IMR-90 (cell line): ENCODE measurements around the gene VPS25. TPM values are rescaled to one million over a fixed set of nuclear protein-coding genes. Genes with fewer than 3 reads are reported as not detected.
A peak's percentile ranks its signal among the peaks of the same experiment; 100 is the strongest.

Experiments used
- ATAC-seq: fragments of 200-7000 bp; cut with Tn5 transposase; 2 replicates; pipeline ENCODE4 v1.9.1; 2020; ENCODE audit warnings: low read depth, mild to moderate bottlenecking, moderate library complexity
- BruUV-seq: library from RNA; stranded (reverse); fragments of 400-500 nt; replicated peaks from 2 replicates; lab custom pipeline; 2021; lab: Mats Ljungman, UMichigan
- CTCF ChIA-PET: fragments of 300-600 bp; formaldehyde crosslinking; extraction: SDS; loops from one replicate; lab custom pipeline; 2021; ENCODE audit warnings: antibody characterized with exemption; lab: Yijun Ruan, JAX
- POLR2A ChIA-PET: fragments of 300-600 bp; sonication (Branson Sonifier 250); formaldehyde crosslinking; loops from one replicate; lab custom pipeline; 2022; ENCODE audit warnings: antibody characterized with exemption; ENCODE audit not compliant: unreplicated experiment; lab: Charles Lee
- DNase-seq: peaks from one replicate; pipeline ENCODE4 v3.0.0; 2013
- H2AFZ ChIP-seq: replicated peaks from 2 replicates; pipeline ENCODE3; 2013; ENCODE audit warnings: low read length, mild to moderate bottlenecking; ENCODE audit not compliant: poor library complexity
- H2AK5ac ChIP-seq: 2 replicates; pipeline ENCODE4 v1.6.1; 2013; ENCODE audit warnings: low read depth, low read length, inconsistent platforms
- H2AK9ac ChIP-seq: replicated peaks from 2 replicates; pipeline ENCODE3; 2013; ENCODE audit warnings: mild to moderate bottlenecking, low read depth, low read length, moderate library complexity; ENCODE audit not compliant: poor library complexity
- H2BK120ac ChIP-seq: 2 replicates; pipeline ENCODE4 v1.6.1; 2013; ENCODE audit warnings: low read depth, low read length, inconsistent platforms
- H2BK15ac ChIP-seq: 3 replicates; pipeline ENCODE4 v1.6.1; 2013; ENCODE audit warnings: low read depth, low read length, inconsistent platforms
- H2BK20ac ChIP-seq: 2 replicates; pipeline ENCODE4 v1.6.1; 2013; ENCODE audit warnings: low read depth, mild to moderate bottlenecking, inconsistent platforms, low read length, moderate library complexity
- H2BK5ac ChIP-seq: 2 replicates; pipeline ENCODE4 v1.6.1; 2013; ENCODE audit warnings: mild to moderate bottlenecking, low read depth, low read length, inconsistent platforms; ENCODE audit not compliant: poor library complexity, severe bottlenecking
- H3K14ac ChIP-seq: replicated peaks from 2 replicates; pipeline ENCODE4 v1.6.1; 2013; ENCODE audit warnings: low read depth, low read length, inconsistent platforms
- H3K18ac ChIP-seq: 2 replicates; pipeline ENCODE4 v1.6.1; 2013; ENCODE audit warnings: low read depth, low read length, control low read depth
- H3K23ac ChIP-seq: 2 replicates; pipeline ENCODE4 v1.6.1; 2013; ENCODE audit warnings: low read depth, low read length, inconsistent platforms
- H3K27ac ChIP-seq: 2 replicates; pipeline ENCODE4 v1.5.1; 2013; ENCODE audit warnings: mild to moderate bottlenecking, control low read depth, low read length; ENCODE audit not compliant: insufficient read depth
- H3K27me3 ChIP-seq: 2 replicates; pipeline ENCODE4 v1.6.1; 2013; ENCODE audit warnings: low read length; ENCODE audit not compliant: control insufficient read depth, insufficient read depth
- H3K36me3 ChIP-seq: 2 replicates; pipeline ENCODE4 v1.6.1; 2013; ENCODE audit warnings: low read length, mixed read lengths; ENCODE audit not compliant: control insufficient read depth, insufficient read depth
- H3K4ac ChIP-seq: 2 replicates; pipeline ENCODE4 v1.6.1; 2013; ENCODE audit warnings: low read depth, low read length, inconsistent platforms
- H3K4me1 ChIP-seq: 2 replicates; pipeline ENCODE4 v1.6.1; 2013; ENCODE audit warnings: low read length, mixed read lengths; ENCODE audit not compliant: control insufficient read depth, insufficient read depth
- H3K4me2 ChIP-seq: 2 replicates; pipeline ENCODE4 v1.6.1; 2013; ENCODE audit warnings: low read depth, mild to moderate bottlenecking, control low read depth, low read length, moderate library complexity
- H3K4me3 ChIP-seq: 2 replicates; pipeline ENCODE4 v1.5.1; 2013; ENCODE audit warnings: low read depth, mild to moderate bottlenecking, control low read depth, low read length, moderate library complexity; ENCODE audit not compliant: insufficient read depth
- H3K56ac ChIP-seq: 2 replicates; pipeline ENCODE4 v1.6.1; 2013; ENCODE audit warnings: low read length, inconsistent platforms; ENCODE audit not compliant: insufficient read depth; ENCODE audit errors: extremely low read depth
- H3K79me1 ChIP-seq, 2 experiments: 2 replicates each; pipeline ENCODE4 v1.6.1; 2013; ENCODE audit warnings: low read length in 2 of 2, inconsistent platforms in 1 of 2, low read depth in 1 of 2
- H3K9ac ChIP-seq: 2 replicates; pipeline ENCODE4 v1.6.1; 2013; ENCODE audit warnings: low read depth, low read length, control low read depth
- H3K9me1 ChIP-seq: 2 replicates; pipeline ENCODE4 v1.6.1; 2013; ENCODE audit warnings: low read length, inconsistent platforms; ENCODE audit not compliant: insufficient read depth
- H3K9me3 ChIP-seq: 2 replicates; pipeline ENCODE4 v1.6.1; 2013; ENCODE audit warnings: low read length; ENCODE audit not compliant: control insufficient read depth, insufficient read depth
- H4K20me1 ChIP-seq: 2 replicates; pipeline ENCODE4 v1.6.1; 2013; ENCODE audit warnings: low read length, inconsistent platforms; ENCODE audit not compliant: insufficient read depth
- H4K5ac ChIP-seq: 2 replicates; pipeline ENCODE4 v1.6.1; 2013; ENCODE audit warnings: mild to moderate bottlenecking, low read depth, low read length, control low read depth
- H4K8ac ChIP-seq, 2 experiments: 2 replicates each; pipeline ENCODE4 v1.6.1; 2013; ENCODE audit warnings: low read depth in 2 of 2, low read length in 2 of 2, control low read depth in 1 of 2, inconsistent platforms in 1 of 2
- H4K91ac ChIP-seq: 2 replicates; pipeline ENCODE4 v1.6.1; 2013; ENCODE audit warnings: low read depth, low read length, inconsistent platforms; ENCODE audit not compliant: insufficient read depth
- BHLHE40 ChIP-seq: fragments of 150-350 bp; IDR thresholded peaks from 2 replicates; pipeline ENCODE4 v1.6.1; 2016; ENCODE audit warnings: mild to moderate bottlenecking, low read depth, low read length
- CEBPB ChIP-seq: IDR thresholded peaks from 2 replicates; pipeline ENCODE4 v1.6.1; 2012; ENCODE audit warnings: low read depth, low read length, improper control_type of control experiment
- CHD1 ChIP-seq: IDR thresholded peaks from 2 replicates; pipeline ENCODE4 v1.6.1; 2012; ENCODE audit warnings: low read depth, low read length, improper control_type of control experiment
- CTCF ChIP-seq: conservative IDR thresholded peaks from 2 replicates; pipeline ENCODE4 v1.5.1; 2012; ENCODE audit warnings: mild to moderate bottlenecking, low read depth, low read length, improper control_type of control experiment
- FOS ChIP-seq: fragments of 150-350 bp; IDR thresholded peaks from 2 replicates; pipeline ENCODE4 v1.6.1; 2016; ENCODE audit warnings: low read depth, low read length
- MAFK ChIP-seq: IDR thresholded peaks from 2 replicates; pipeline ENCODE4 v1.6.1; 2012; ENCODE audit warnings: low read depth, low read length, improper control_type of control experiment
- MAZ ChIP-seq: IDR thresholded peaks from 2 replicates; pipeline ENCODE4 v1.6.1; 2012; ENCODE audit warnings: low read depth, mild to moderate bottlenecking, low read length, improper control_type of control experiment, moderate library complexity, borderline replicate concordance
- MXI1 ChIP-seq: IDR thresholded peaks from 2 replicates; pipeline ENCODE4 v1.6.1; 2012; ENCODE audit warnings: low read depth, mild to moderate bottlenecking, low read length, moderate library complexity, borderline replicate concordance
- NFE2L2 ChIP-seq: fragments of 150-350 bp; IDR thresholded peaks from 2 replicates; pipeline ENCODE4 v1.6.1; 2016; ENCODE audit warnings: low read depth, mild to moderate bottlenecking, low read length
- POLR2A ChIP-seq: IDR thresholded peaks from 2 replicates; pipeline ENCODE4 v1.6.1; 2012; ENCODE audit warnings: mild to moderate bottlenecking, low read depth, low read length
- RAD21 ChIP-seq: IDR thresholded peaks from 2 replicates; pipeline ENCODE4 v1.6.1; 2012; ENCODE audit warnings: low read length, improper control_type of control experiment
- RCOR1 ChIP-seq: IDR thresholded peaks from 2 replicates; pipeline ENCODE4 v1.6.1; 2012; ENCODE audit warnings: mild to moderate bottlenecking, low read length, improper control_type of control experiment; ENCODE audit not compliant: insufficient replicate concordance
- RFX5 ChIP-seq: IDR thresholded peaks from 2 replicates; pipeline ENCODE4 v1.8.0; 2012; ENCODE audit warnings: low read depth, mild to moderate bottlenecking, low read length, moderate library complexity
- SMC3 ChIP-seq: fragments of 150-350 bp; IDR thresholded peaks from 2 replicates; pipeline ENCODE4 v1.6.1; 2016; ENCODE audit warnings: low read depth, mild to moderate bottlenecking, antibody characterized with exemption, low read length, moderate library complexity
- WGBS, 2 experiments: methylation state at CpG; one replicate each; pipeline versions ENCODE4 v1.1.5 to v1.1.7; 2013; ENCODE audit warnings: missing lambda C conversion rate in 2 of 2; ENCODE audit not compliant: insufficient read length in 1 of 2; ENCODE audit errors: extremely low coverage in 2 of 2; 5-methylcytosine and 5-hydroxymethylcytosine counted together
- dilution Hi-C: fragments of 300-500 bp; cut with HindIII; formaldehyde crosslinking; loops from one replicate; pipeline ENCODE4 v1.14.3; 2018; ENCODE audit warnings: low sequenced_read_pairs; ENCODE audit not compliant: unreplicated experiment
- in situ Hi-C: fragments of 300-500 bp; cut with MboI; formaldehyde crosslinking; loops from 3 replicates; pipeline ENCODE4 v1.14.3; 2019; ENCODE audit warnings: low sequenced_read_pairs, inconsistent platforms, mixed read lengths
- intact Hi-C: fragments of 100-400 bp; cut with micrococcal nuclease; formaldehyde crosslinking; loops from 2 replicates; pipeline ENCODE4 v1.10.0; 2022
- polyA plus RNA-seq, 3 experiments: library from polyadenylated mRNA; depleted of rRNA; stranded (reverse); fragments of >200 nt; gene quantifications; 2 replicates each; pipeline ENCODE4 v1.2.3, GENCODE V29; 2012; ENCODE audit warnings: low replicate concordance in 1 of 3
- total RNA-seq: library from RNA; depleted of rRNA; stranded (reverse); fragments of >200 nt; gene quantifications from 2 replicates; pipeline ENCODE4 v1.2.3, GENCODE V29; 2012
- TF ChIP-seq, protein P1 (sequence below): fragments of 150-350 bp; IDR thresholded peaks from 2 replicates; pipeline ENCODE4 v1.6.1; 2017; ENCODE audit warnings: mild to moderate bottlenecking, antibody characterized with exemption, low read length, low read depth
- TF ChIP-seq, protein P2 (sequence below): fragments of 150-350 bp; IDR thresholded peaks from 2 replicates; pipeline ENCODE4 v1.6.1; 2016; ENCODE audit warnings: low read depth, mild to moderate bottlenecking, low read length, moderate library complexity, borderline replicate concordance

Gene VPS25
- total and polyA plus RNA-seq, 2 of the 4 experiments (the other 2 are of a cell fraction): 71.3 to 130 TPM

- no peak overlapping the region for H3K4ac ChIP-seq
- in situ Hi-C loops: no loop called here
- H3K4me1 ChIP-seq: no peaks in the 10 kb centered on the region
- H3K23ac ChIP-seq: peak overlapping the region; percentile 23; the same call in 1 of the 2 replicates
- TF ChIP-seq SMC3: no peak
- no peak for TF ChIP-seq RAD21
- TF ChIP-seq RFX5: no peak
- TF ChIP-seq, protein P1, sequence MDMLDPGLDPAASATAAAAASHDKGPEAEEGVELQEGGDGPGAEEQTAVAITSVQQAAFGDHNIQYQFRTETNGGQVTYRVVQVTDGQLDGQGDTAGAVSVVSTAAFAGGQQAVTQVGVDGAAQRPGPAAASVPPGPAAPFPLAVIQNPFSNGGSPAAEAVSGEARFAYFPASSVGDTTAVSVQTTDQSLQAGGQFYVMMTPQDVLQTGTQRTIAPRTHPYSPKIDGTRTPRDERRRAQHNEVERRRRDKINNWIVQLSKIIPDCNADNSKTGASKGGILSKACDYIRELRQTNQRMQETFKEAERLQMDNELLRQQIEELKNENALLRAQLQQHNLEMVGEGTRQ: no peak
- no peak for TF ChIP-seq CHD1
- TF ChIP-seq BHLHE40: no peak
- TF ChIP-seq FOS: no peak
- no peak for TF ChIP-seq MAFK
- no peak for TF ChIP-seq CTCF
- TF ChIP-seq MAZ: no peak
- TF ChIP-seq MXI1: no peak
- TF ChIP-seq RCOR1: no peak
- no peak for TF ChIP-seq NFE2L2
- no peak for TF ChIP-seq CEBPB
- no peak for TF ChIP-seq POLR2A
- TF ChIP-seq, protein P2, sequence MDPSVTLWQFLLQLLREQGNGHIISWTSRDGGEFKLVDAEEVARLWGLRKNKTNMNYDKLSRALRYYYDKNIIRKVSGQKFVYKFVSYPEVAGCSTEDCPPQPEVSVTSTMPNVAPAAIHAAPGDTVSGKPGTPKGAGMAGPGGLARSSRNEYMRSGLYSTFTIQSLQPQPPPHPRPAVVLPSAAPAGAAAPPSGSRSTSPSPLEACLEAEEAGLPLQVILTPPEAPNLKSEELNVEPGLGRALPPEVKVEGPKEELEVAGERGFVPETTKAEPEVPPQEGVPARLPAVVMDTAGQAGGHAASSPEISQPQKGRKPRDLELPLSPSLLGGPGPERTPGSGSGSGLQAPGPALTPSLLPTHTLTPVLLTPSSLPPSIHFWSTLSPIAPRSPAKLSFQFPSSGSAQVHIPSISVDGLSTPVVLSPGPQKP: no peak
- H3K9me3 ChIP-seq: no peaks in the 10 kb centered on the region
- no peak overlapping the region for H2BK20ac ChIP-seq
- peak overlapping the region in 1 of 2 experiments; percentile 44; a peak in 1 of 4 replicates for H4K8ac ChIP-seq
- no peaks in the 10 kb centered on the region for H4K20me1 ChIP-seq
- ChIA-PET POLR2A (no interaction called here), CTCF (interaction anchor here (1.6 kb wide), 1 partner anchor 9 kb away, joined by 3 read pairs; no protein-coding TSS in a partner anchor)
- no peak overlapping the region for H3K4me3 ChIP-seq
- intact Hi-C loops: no loop called here
- no peak overlapping the region for H3K4me2 ChIP-seq
- H4K5ac ChIP-seq: no peak overlapping the region
- no peak overlapping the region for H2BK15ac ChIP-seq
- no peak overlapping the region for H3K9ac ChIP-seq
- H2AK9ac ChIP-seq: no peak overlapping the region
- no peak overlapping the region for H3K56ac ChIP-seq
- no peak overlapping the region for H2AFZ ChIP-seq
- H2BK5ac ChIP-seq: peak overlapping the region; percentile 1
- H3K36me3 ChIP-seq: peaks cover 40% of the 10 kb centered on the region
- no peak overlapping the region for H3K18ac ChIP-seq
- ATAC-seq (no peak), DNase-seq (peak; percentile 56)
- H3K27me3 ChIP-seq: no peaks in the 10 kb centered on the region
- dilution Hi-C loops: no loop called here
- 0 out of 2 replicates have a peak, but pooled peaks cover 4% of the 10 kb centered on the region for H3K9me1 ChIP-seq
- no peak overlapping the region for H2BK120ac ChIP-seq
- no peak overlapping the region for H4K91ac ChIP-seq
- peaks cover 31 to 36% of the 10 kb centered on the region in 2 experiments for H3K79me1 ChIP-seq
- no peak overlapping the region for H3K14ac ChIP-seq
- H3K27ac ChIP-seq: no peak overlapping the region
- H2AK5ac ChIP-seq: no peak overlapping the region
- no CpG with 5 or more reads among the region's 1 CpG for WGBS, 2 experiments
- no TSS peak for BruUV-seq
Observed at GRCh38 chr17:42817866-42818265, 44.6 kb downstream of the VPS25 start.
